Tibial artery (tissue), 4 donors: ENCODE data around the gene ECEL1.

Experiments
- DNase-seq, 2 donors: peaks; one replicate each; pipeline ENCODE4 v3.0.0-alpha.2; 2019
- H3K27ac ChIP-seq, 2 donors: fragments of 200-600 bp; sonication (generic) in 1 of 2; 1 replicate in 1 of 2; 2 replicates in 1 of 2; pipeline ENCODE4 v1.5.1; 2018 to 2019; ENCODE audit warnings: mild to moderate bottlenecking in 1 of 2
- H3K27me3 ChIP-seq, 2 donors: fragments of 200-600 bp; sonication (generic) in 1 of 2; one replicate each; pipeline versions ENCODE4 v1.5.1 to v1.6.0; 2016 to 2019
- H3K36me3 ChIP-seq, 3 donors: fragments of 200-600 bp; sonication (generic) in 2 of 3; one replicate each; pipeline ENCODE4 v1.5.1; 2016 to 2019; ENCODE audit warnings: mild to moderate bottlenecking in 2 of 3
- H3K4me1 ChIP-seq, 4 donors: fragments of 200-600 bp; sonication (generic) in 2 of 4; 1 replicate in 3 of 4; 2 replicates in 1 of 4; pipeline ENCODE4 v1.5.1; 2016 to 2019
- H3K4me3 ChIP-seq, 2 donors: fragments of 200-600 bp; sonication (generic) in 1 of 2; 1 replicate in 1 of 2; 2 replicates in 1 of 2; pipeline ENCODE4 v1.5.1; 2018 to 2019; ENCODE audit warnings: mild to moderate bottlenecking in 2 of 2
- H3K9me3 ChIP-seq, 3 donors: fragments of 200-600 bp; sonication (generic) in 1 of 3; one replicate each; pipeline ENCODE4 v1.5.1; 2016 to 2019
- CTCF ChIP-seq, 2 experiments: fragments of 200-600 bp in 1 of 2; fragments of 450-650 bp in 1 of 2; IDR thresholded peaks; one replicate each; pipeline ENCODE4 v1.5.1; 2017 to 2019; ENCODE audit warnings: antibody characterized with exemption in 2 of 2, mild to moderate bottlenecking in 1 of 2, moderate library complexity in 1 of 2
- intact Hi-C: fragments of 100-400 bp; cut with DNase I; formaldehyde crosslinking; loops from one replicate; pipeline ENCODE4 v1.15.0; 2023; ENCODE audit warnings: low total_unique reads

ECEL1 gene

GRCh38 chr2:232495292-232495691 lies 7.7 kb upstream of the ECEL1 start:
- Histone ChIP-seq H3K27ac (no peak overlapping the region), H3K4me1 (no peaks in the 10 kb centered on the region), H3K27me3 (peaks cover 0 to 34% of the 10 kb centered on the region in 2 donors), H3K4me3 (no peak overlapping the region), H3K9me3 (no peaks in the 10 kb centered on the region), H3K36me3 (no peaks in the 10 kb centered on the region)
- DNase-seq = no peak
- no peak for TF ChIP-seq CTCF (IDR thresholded peaks at IDR 0.05)
- intact Hi-C loops = no loop called here

- Histone ChIP-seq H3K27me3 (peaks cover 0 to 36% of the 10 kb centered on the region in 2 donors), H3K4me1 (no peaks in the 10 kb centered on the region), H3K9me3 (no peaks in the 10 kb centered on the region), H3K36me3 (no peaks in the 10 kb centered on the region), H3K27ac (no peak overlapping the region), H3K4me3 (no peak overlapping the region)
- no peak for TF ChIP-seq CTCF (IDR thresholded peaks at IDR 0.05)
- no peak for DNase-seq
- intact Hi-C loops = no loop called here
Observed at GRCh38 chr2:232494542-232494941, 6.9 kb upstream of the ECEL1 start.

GRCh38 chr2:232493701-232494474 lies 6.3 kb upstream of the ECEL1 start:
- Histone ChIP-seq H3K4me1 (no peaks in the 10 kb centered on the region), H3K9me3 (no peaks in the 10 kb centered on the region), H3K36me3 (no peaks in the 10 kb centered on the region), H3K27ac (no peak overlapping the region), H3K27me3 (peaks cover 0 to 37% of the 10 kb centered on the region in 2 donors), H3K4me3 (no peak overlapping the region)
- no peak for DNase-seq
- no peak for TF ChIP-seq CTCF (IDR thresholded peaks at IDR 0.05)
- intact Hi-C loops = no loop called here

- TF ChIP-seq CTCF (IDR thresholded peaks at IDR 0.05) = no peak
- Histone ChIP-seq H3K36me3 (no peaks in the 10 kb centered on the region), H3K4me3 (no peak overlapping the region), H3K4me1 (no peaks in the 10 kb centered on the region), H3K27ac (no peak overlapping the region), H3K9me3 (no peaks in the 10 kb centered on the region), H3K27me3 (peaks cover 0 to 43% of the 10 kb centered on the region in 2 donors)
- intact Hi-C loops = no loop called here
- DNase-seq = no peak
Observed at GRCh38 chr2:232492963-232493700, 5.5 kb upstream of the ECEL1 start.

- Histone ChIP-seq H3K27ac (no peak overlapping the region), H3K9me3 (no peaks in the 10 kb centered on the region), H3K4me1 (peaks cover 0 to 7% (median 2%) of the 10 kb centered on the region in 4 donors), H3K36me3 (no peaks in the 10 kb centered on the region), H3K27me3 (peaks cover 0 to 46% of the 10 kb centered on the region in 2 donors), H3K4me3 (no peak overlapping the region)
- DNase-seq = no peak
- no peak for TF ChIP-seq CTCF (IDR thresholded peaks at IDR 0.05)
- intact Hi-C loops = no loop called here
Observed at GRCh38 chr2:232492236-232492848, 4.7 kb upstream of the ECEL1 start.
